K562 (cell line): ENCODE results near the gene HYOU1. TPM values are rescaled to one million over a fixed set of nuclear protein-coding genes. Genes with fewer than 3 reads are reported as not detected.
A peak's percentile ranks its signal among the peaks of the same experiment; 100 is the strongest.

Experiments used
- ATF6 ChIP-seq: sonication (generic); formaldehyde crosslinking; IDR thresholded peaks from 2 replicates; pipeline ENCODE4 v1.4.0; 2020; ENCODE audit warnings: mild to moderate bottlenecking, missing genetic modification reagents
- CEBPB ChIP-seq: fragments of 450-650 bp; IDR thresholded peaks from 2 replicates; pipeline ENCODE4 v1.6.1; 2016; ENCODE audit warnings: missing genetic modification characterization, missing compliant biosample characterization
- E2F5 ChIP-seq: sonication (generic); formaldehyde crosslinking; IDR thresholded peaks from 2 replicates; pipeline ENCODE4 v1.8.0; 2022; ENCODE audit warnings: mild to moderate bottlenecking, missing genetic modification reagents
- HOMEZ ChIP-seq: fragments of 250-450 bp; sonication (Bioruptor Pico); IDR thresholded peaks from 2 replicates; pipeline ENCODE4 v1.4.0; 2020; ENCODE audit warnings: mild to moderate bottlenecking, moderate library complexity
- KDM1A ChIP-seq, 2 experiments: fragments of 450-650 bp; IDR thresholded peaks; 2 replicates each; pipeline ENCODE4 v1.6.1; 2016; ENCODE audit warnings: mild to moderate bottlenecking in 2 of 2
- MGA ChIP-seq: fragments of 450-650 bp; IDR thresholded peaks from 2 replicates; pipeline ENCODE4 v1.6.1; 2016; ENCODE audit warnings: mild to moderate bottlenecking, moderate library complexity
- NUFIP1 ChIP-seq: fragments of 450-650 bp; IDR thresholded peaks from 2 replicates; pipeline ENCODE4 v1.6.1; 2018; ENCODE audit not compliant: partially characterized antibody
- SRSF1 ChIP-seq: fragments of 200-400 bp; formaldehyde crosslinking; IDR thresholded peaks from 2 replicates; pipeline ENCODE4 v1.6.1; 2017; ENCODE audit warnings: mild to moderate bottlenecking, low read depth, low read length, moderate library complexity
- TCF3 ChIP-seq: sonication (generic); formaldehyde crosslinking; IDR thresholded peaks from 2 replicates; pipeline ENCODE4 v1.4.0; 2020; ENCODE audit warnings: mild to moderate bottlenecking, missing genetic modification reagents
- ZBTB5 ChIP-seq: fragments of 450-650 bp; IDR thresholded peaks from 2 replicates; pipeline ENCODE4 v1.6.1; 2017; ENCODE audit warnings: antibody characterized with exemption
- polyA plus RNA-seq, 8 experiments: library from polyadenylated mRNA; depleted of rRNA in 4 of 8; stranded (reverse) in 5 of 8; unstranded in 3 of 8; fragments of >200 nt; fragmentation: Nextera tagmentation in 2 of 8; fragmentation: Illumina TruSeq in 1 of 8; extraction: Ambion mirVana in 2 of 8; extraction: Trizol in 1 of 8; gene quantifications; 2 replicates each; pipeline versions ENCODE4 v1.2.1 to v1.2.3, GENCODE V29; 2011 to 2014; ENCODE audit warnings: inconsistent platforms in 1 of 8, missing spikeins in 1 of 8
- total RNA-seq, 7 experiments: library from RNA; depleted of rRNA in 6 of 7; stranded (reverse); fragments of >200 nt in 6 of 7; fragmentation: Illumina TruSeq in 2 of 7; extraction: Trizol in 2 of 7; gene quantifications; 2 replicates each; pipeline versions ENCODE4 v1.2.1 to v1.2.3, GENCODE V29; 2011 to 2021; ENCODE audit warnings: low replicate concordance in 1 of 7

HYOU1 gene
- total and polyA plus RNA-seq, 9 of the 15 experiments (the other 6 are each of a cell fraction or from before 2014, with no cell fraction given) = 19.5 to 197 (median 128) TPM

GRCh38 chr11:119062779-119063178 lies 5.8 kb upstream of the HYOU1 start (continued):
- TF ChIP-seq MGA = no peak
- TF ChIP-seq TCF3 (CRISPR knock-in tag) = 0 out of 2 replicates have a peak, but pooled peaks have one; percentile 16
- TF ChIP-seq SRSF1 = no peak
- no peak for TF ChIP-seq HOMEZ (CRISPR knock-in tag)
- no peak for TF ChIP-seq NUFIP1
- TF ChIP-seq CEBPB (tag) = peak; percentile 31; the same call in 1 of the 2 replicates
- TF ChIP-seq KDM1A (IDR thresholded peaks at IDR 0.05) = peak; percentile 16 to 59; a peak in 2 of 4 replicates
- no peak for TF ChIP-seq ZBTB5
- TF ChIP-seq E2F5 (CRISPR knock-in tag) = no peak
- TF ChIP-seq ATF6 (CRISPR knock-in tag) = no peak
